Transverse colon (tissue), 4 donors: ENCODE measurements around the gene GSC2.
"Not testable (repeated sequence)": the region's sequence is repeated elsewhere in the genome, so short reads cannot be mapped to it uniquely, and the experiment has no call there.

Source experiments
- EP300 ChIP-seq: sonication (generic); formaldehyde crosslinking; IDR thresholded peaks from one replicate; pipeline ENCODE4 v1.6.1; 2017; ENCODE audit warnings: antibody characterized with exemption, low read depth
- POLR2A ChIP-seq: fragments of 450-650 bp; IDR thresholded peaks from one replicate; pipeline ENCODE4 v1.6.1; 2016; ENCODE audit warnings: antibody characterized with exemption, mild to moderate bottlenecking, moderate library complexity
- POLR2AphosphoS5 ChIP-seq, 3 donors: sonication (generic); formaldehyde crosslinking; IDR thresholded peaks; one replicate each; pipeline ENCODE4 v1.6.1; 2016; ENCODE audit warnings: antibody characterized with exemption in 3 of 3
- TF ChIP-seq, protein P1 (sequence below), 5 experiments: fragments of 200-600 bp in 3 of 5; fragments of 450-650 bp in 2 of 5; sonication (generic) in 3 of 5; IDR thresholded peaks; 1 replicate in 2 of 5; 2 replicates in 3 of 5; pipeline ENCODE4 v1.5.1; 2016 to 2017; ENCODE audit warnings: antibody characterized with exemption in 5 of 5, inconsistent platforms in 3 of 5, mild to moderate bottlenecking in 2 of 5, moderate library complexity in 1 of 5

- TF ChIP-seq, protein P1, sequence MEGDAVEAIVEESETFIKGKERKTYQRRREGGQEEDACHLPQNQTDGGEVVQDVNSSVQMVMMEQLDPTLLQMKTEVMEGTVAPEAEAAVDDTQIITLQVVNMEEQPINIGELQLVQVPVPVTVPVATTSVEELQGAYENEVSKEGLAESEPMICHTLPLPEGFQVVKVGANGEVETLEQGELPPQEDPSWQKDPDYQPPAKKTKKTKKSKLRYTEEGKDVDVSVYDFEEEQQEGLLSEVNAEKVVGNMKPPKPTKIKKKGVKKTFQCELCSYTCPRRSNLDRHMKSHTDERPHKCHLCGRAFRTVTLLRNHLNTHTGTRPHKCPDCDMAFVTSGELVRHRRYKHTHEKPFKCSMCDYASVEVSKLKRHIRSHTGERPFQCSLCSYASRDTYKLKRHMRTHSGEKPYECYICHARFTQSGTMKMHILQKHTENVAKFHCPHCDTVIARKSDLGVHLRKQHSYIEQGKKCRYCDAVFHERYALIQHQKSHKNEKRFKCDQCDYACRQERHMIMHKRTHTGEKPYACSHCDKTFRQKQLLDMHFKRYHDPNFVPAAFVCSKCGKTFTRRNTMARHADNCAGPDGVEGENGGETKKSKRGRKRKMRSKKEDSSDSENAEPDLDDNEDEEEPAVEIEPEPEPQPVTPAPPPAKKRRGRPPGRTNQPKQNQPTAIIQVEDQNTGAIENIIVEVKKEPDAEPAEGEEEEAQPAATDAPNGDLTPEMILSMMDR (IDR thresholded peaks at IDR 0.05): not testable (repeated sequence)
- not testable (repeated sequence) for TF ChIP-seq EP300; POLR2A; POLR2AphosphoS5 (IDR thresholded peaks at IDR 0.05)
Measured at GRCh38 chr22:19156109-19156508, 6.0 kb upstream of the GSC2 start.
